Stimulated activated naive B cell treated with anti-CD40 and anti-IgM and Interleukin-4, amounts not matched to agents 10 μg/mL and 1 μg/mL and 100 μg/mL, for 72 hours (primary cell): ENCODE measurements around the gene CCND3.

ENCODE experiments used
- ATAC-seq, 2 donors: fragments of 150-1000 bp; cut with Tn5 transposase; replicated peaks; 2 replicates each; pipeline ENCODE4 v1.10.0; 2021; ENCODE audit warnings: moderate library complexity in 1 of 2
- DNase-seq: peaks from one replicate; pipeline ENCODE4 v3.0.0; 2021
- H3K27ac Mint-ChIP-seq: one replicate; pipeline ENCODE4 v1.8.0; 2022; ENCODE audit warnings: mild to moderate bottlenecking, mixed read lengths
- H3K27me3 Mint-ChIP-seq, 2 donors: one replicate each; pipeline ENCODE4 v1.8.0; 2022; ENCODE audit warnings: mixed read lengths in 2 of 2
- H3K36me3 Mint-ChIP-seq, 2 donors: one replicate each; pipeline ENCODE4 v1.8.0; 2022; ENCODE audit warnings: mixed read lengths in 2 of 2, mild to moderate bottlenecking in 1 of 2
- H3K4me1 Mint-ChIP-seq, 2 donors: one replicate each; pipeline ENCODE4 v1.8.0; 2022; ENCODE audit warnings: mixed read lengths in 2 of 2, mild to moderate bottlenecking in 1 of 2
- H3K4me3 Mint-ChIP-seq, 2 donors: one replicate each; pipeline ENCODE4 v1.8.0; 2022; ENCODE audit warnings: mild to moderate bottlenecking in 2 of 2, mixed read lengths in 2 of 2, moderate library complexity in 1 of 2
- H3K9me3 Mint-ChIP-seq, 2 donors: one replicate each; pipeline ENCODE4 v1.8.0; 2022; ENCODE audit warnings: mixed read lengths in 2 of 2, mild to moderate bottlenecking in 1 of 2

Gene CCND3

GRCh38 chr6:41939848-41940758, 1.5 kb downstream of the CCND3 start:
- Mint-ChIP-seq H3K27me3 (no peaks in the 10 kb centered on the region), H3K9me3 (no peaks in the 10 kb centered on the region), H3K27ac (peak overlapping the region; percentile 90), H3K4me3 (peak overlapping the region; percentile 94 to 98), H3K36me3 (peaks cover 25 to 37% of the 10 kb centered on the region in 2 donors), H3K4me1 (peaks cover 43 to 57% of the 10 kb centered on the region in 2 donors)
- no peak for DNase-seq
- ATAC-seq = no peak

GRCh38 chr6:41939176-41939847, 2.3 kb downstream of the CCND3 start:
- H3K27me3 Mint-ChIP-seq = no peaks in the 10 kb centered on the region
- H3K4me3 Mint-ChIP-seq = peak overlapping the region; percentile 94 to 98
- H3K27ac Mint-ChIP-seq = peak overlapping the region; percentile 90
- H3K4me1 Mint-ChIP-seq = peaks cover 51 to 63% of the 10 kb centered on the region in 2 donors
- no peaks in the 10 kb centered on the region for H3K9me3 Mint-ChIP-seq
- DNase-seq (no peak), ATAC-seq (no peak)
- H3K36me3 Mint-ChIP-seq = peaks cover 29 to 44% of the 10 kb centered on the region in 2 donors

GRCh38 chr6:41938590-41939175, 2.9 kb downstream of the CCND3 start:
- Mint-ChIP-seq H3K27me3 (no peaks in the 10 kb centered on the region), H3K4me1 (peaks cover 52 to 69% of the 10 kb centered on the region in 2 donors), H3K4me3 (peak overlapping the region; percentile 94 to 98), H3K27ac (peak overlapping the region; percentile 90), H3K9me3 (no peaks in the 10 kb centered on the region), H3K36me3 (peaks cover 31 to 46% of the 10 kb centered on the region in 2 donors)
- DNase-seq (no peak), ATAC-seq (no peak)

GRCh38 chr6:41937861-41938574, 3.6 kb downstream of the CCND3 start:
- Mint-ChIP-seq H3K27me3 (no peaks in the 10 kb centered on the region), H3K4me1 (peaks cover 54 to 75% of the 10 kb centered on the region in 2 donors), H3K36me3 (peaks cover 32 to 48% of the 10 kb centered on the region in 2 donors), H3K9me3 (no peaks in the 10 kb centered on the region), H3K27ac (peak overlapping the region; percentile 47), H3K4me3 (peak overlapping the region in 1 of 2 donors; percentile 19)
- DNase-seq (no peak), ATAC-seq (no peak)

GRCh38 chr6:41937472-41937860, 4.1 kb downstream of the CCND3 start:
- H3K4me1 Mint-ChIP-seq = peaks cover 55 to 78% of the 10 kb centered on the region in 2 donors
- H3K4me3 Mint-ChIP-seq = peak overlapping the region in 1 of 2 donors; percentile 47
- H3K27ac Mint-ChIP-seq = peak overlapping the region; percentile 53
- no peaks in the 10 kb centered on the region for H3K27me3 Mint-ChIP-seq
- H3K36me3 Mint-ChIP-seq = peaks cover 34 to 54% of the 10 kb centered on the region in 2 donors
- H3K9me3 Mint-ChIP-seq = no peaks in the 10 kb centered on the region
- ATAC-seq (no peak), DNase-seq (no peak)

- Mint-ChIP-seq H3K27me3 (no peaks in the 10 kb centered on the region), H3K9me3 (no peaks in the 10 kb centered on the region), H3K4me1 (peaks cover 60 to 88% of the 10 kb centered on the region in 2 donors), H3K27ac (peak overlapping the region; percentile 95), H3K4me3 (peak overlapping the region; percentile 72 to 81), H3K36me3 (peaks cover 42 to 65% of the 10 kb centered on the region in 2 donors)
- ATAC-seq = peak; percentile 83 to 84
- peak; percentile 69 for DNase-seq
Measured at GRCh38 chr6:41936073-41936837, 5.4 kb downstream of the CCND3 start.

- ATAC-seq = peak; percentile 11 to 20
- Mint-ChIP-seq H3K36me3 (peaks cover 44 to 67% of the 10 kb centered on the region in 2 donors), H3K4me3 (peak overlapping the region in 1 of 2 donors; percentile 72), H3K4me1 (peaks cover 60 to 93% of the 10 kb centered on the region in 2 donors), H3K27me3 (no peaks in the 10 kb centered on the region), H3K9me3 (no peaks in the 10 kb centered on the region), H3K27ac (peak overlapping the region; percentile 95)
- DNase-seq = no peak
Measured at GRCh38 chr6:41935685-41936072, 5.9 kb downstream of the CCND3 start.

- peak overlapping the region; percentile 95 for H3K27ac Mint-ChIP-seq
- ATAC-seq (no peak), DNase-seq (no peak)
- H3K36me3 Mint-ChIP-seq = peaks cover 39 to 62% of the 10 kb centered on the region in 2 donors
- H3K4me1 Mint-ChIP-seq = peaks cover 57 to 89% of the 10 kb centered on the region in 2 donors
- H3K4me3 Mint-ChIP-seq = no peak overlapping the region
- H3K9me3 Mint-ChIP-seq = no peaks in the 10 kb centered on the region
- H3K27me3 Mint-ChIP-seq = no peaks in the 10 kb centered on the region
Measured at GRCh38 chr6:41935193-41935574, 6.4 kb downstream of the CCND3 start.

GRCh38 chr6:41934278-41935192, 7.1 kb downstream of the CCND3 start:
- H3K36me3 Mint-ChIP-seq = peaks cover 38 to 56% of the 10 kb centered on the region in 2 donors
- peak overlapping the region; percentile 66 for H3K27ac Mint-ChIP-seq
- H3K9me3 Mint-ChIP-seq = no peaks in the 10 kb centered on the region
- no peak for DNase-seq
- peak; percentile 8 to 11 for ATAC-seq
- peak overlapping the region in 1 of 2 donors; percentile 31 for H3K4me3 Mint-ChIP-seq
- H3K27me3 Mint-ChIP-seq = no peaks in the 10 kb centered on the region
- H3K4me1 Mint-ChIP-seq = peaks cover 52 to 82% of the 10 kb centered on the region in 2 donors

GRCh38 chr6:41932378-41932777, 9.2 kb downstream of the CCND3 start:
- H3K27me3 Mint-ChIP-seq = no peaks in the 10 kb centered on the region
- H3K4me3 Mint-ChIP-seq = no peak overlapping the region
- ATAC-seq (no peak), DNase-seq (no peak)
- no peaks in the 10 kb centered on the region for H3K9me3 Mint-ChIP-seq
- peaks cover 36 to 61% of the 10 kb centered on the region in 2 donors for H3K4me1 Mint-ChIP-seq
- H3K27ac Mint-ChIP-seq = peak overlapping the region; percentile 21
- peaks cover 31 to 54% of the 10 kb centered on the region in 2 donors for H3K36me3 Mint-ChIP-seq

- H3K36me3 Mint-ChIP-seq = peaks cover 27 to 58% of the 10 kb centered on the region in 2 donors
- peak overlapping the region; percentile 1 for H3K27ac Mint-ChIP-seq
- H3K9me3 Mint-ChIP-seq = no peaks in the 10 kb centered on the region
- H3K4me3 Mint-ChIP-seq = no peak overlapping the region
- H3K27me3 Mint-ChIP-seq = no peaks in the 10 kb centered on the region
- no peak for ATAC-seq
- H3K4me1 Mint-ChIP-seq = peaks cover 31 to 55% of the 10 kb centered on the region in 2 donors
- no peak for DNase-seq
Measured at GRCh38 chr6:41931792-41932191, 9.8 kb downstream of the CCND3 start.

- ATAC-seq = no peak
- Mint-ChIP-seq H3K27ac (no peak overlapping the region), H3K27me3 (no peaks in the 10 kb centered on the region), H3K36me3 (peaks cover 27 to 54% of the 10 kb centered on the region in 2 donors), H3K4me3 (no peak overlapping the region), H3K9me3 (no peaks in the 10 kb centered on the region), H3K4me1 (peaks cover 19 to 42% of the 10 kb centered on the region in 2 donors)
- no peak for DNase-seq
Measured at GRCh38 chr6:41929924-41930323, 11.7 kb downstream of the CCND3 start.
